Measurements from ENCODE around the gene SNX33.
"Not testable (repeated sequence)": the region's sequence is repeated elsewhere in the genome, so short reads cannot be mapped to it uniquely, and the experiment has no call there.

The SNX33 gene

GRCh38 chr15:75699517-75699916 is 51.8 kb downstream of the SNX33 start:
- DNase-seq (ENCODE audit: low read depth in 3 of 3, low spot score in 1 of 3): not testable (repeated sequence)

- not testable (repeated sequence) for DNase-seq (ENCODE audit: low read depth in 3 of 3, low spot score in 1 of 3)
These were observed 52.5 kb downstream of the SNX33 start for GRCh38 chr15:75699961-75700874.

- not testable (repeated sequence) for DNase-seq (ENCODE audit: low read depth in 3 of 3, low spot score in 1 of 3)
These were observed 53.6 kb downstream of the SNX33 start for GRCh38 chr15:75701071-75702003.

- no peak for DNase-seq (ENCODE audit: low read depth in 3 of 3, low spot score in 1 of 3)
These were observed 54.7 kb downstream of the SNX33 start for GRCh38 chr15:75702436-75702835.

GRCh38 chr15:75703440-75704262 is 55.9 kb downstream of the SNX33 start:
- not testable (repeated sequence) for DNase-seq (ENCODE audit: low read depth in 3 of 3, low spot score in 1 of 3)

- no peak for DNase-seq (ENCODE audit: low read depth in 3 of 3, low spot score in 1 of 3)
These were observed 56.5 kb downstream of the SNX33 start for GRCh38 chr15:75704263-75704615.

- DNase-seq (ENCODE audit: low read depth in 3 of 3, low spot score in 1 of 3): no peak
These were observed 56.9 kb downstream of the SNX33 start for GRCh38 chr15:75704618-75705017.

GRCh38 chr15:75705375-75705774 is 57.7 kb downstream of the SNX33 start:
- DNase-seq (ENCODE audit: low read depth in 3 of 3, low spot score in 1 of 3): not testable (repeated sequence)

GRCh38 chr15:75705854-75706681 is 58.4 kb downstream of the SNX33 start:
- DNase-seq (ENCODE audit: low read depth in 3 of 3, low spot score in 1 of 3): no peak

GRCh38 chr15:75706682-75706954 is 58.9 kb downstream of the SNX33 start:
- no peak for DNase-seq (ENCODE audit: low read depth in 3 of 3, low spot score in 1 of 3)

- DNase-seq (ENCODE audit: low read depth in 3 of 3, low spot score in 1 of 3): not testable (repeated sequence)
These were observed 61.7 kb downstream of the SNX33 start for GRCh38 chr15:75709458-75709857.

GRCh38 chr15:75710874-75711273 is 63.2 kb downstream of the SNX33 start:
- not testable (repeated sequence) for DNase-seq (ENCODE audit: low read depth in 3 of 3, low spot score in 1 of 3)

GRCh38 chr15:75711495-75711894 is 63.8 kb downstream of the SNX33 start:
- not testable (repeated sequence) for DNase-seq (ENCODE audit: low read depth in 3 of 3, low spot score in 1 of 3)
